Hematopoietic multipotent progenitor cell treated with erythropoietin and hydrocortisone succinate and interleukin-3 and kit ligand, for 6 days (in vitro differentiated cells): ENCODE results near the gene HNF4A.
A peak's percentile ranks its signal among the peaks of the same experiment; 100 is the strongest.

Experiments
- DNase-seq: peaks from one replicate; pipeline ENCODE4 v3.0.0-alpha.2; 2015

Gene HNF4A

DNA sequence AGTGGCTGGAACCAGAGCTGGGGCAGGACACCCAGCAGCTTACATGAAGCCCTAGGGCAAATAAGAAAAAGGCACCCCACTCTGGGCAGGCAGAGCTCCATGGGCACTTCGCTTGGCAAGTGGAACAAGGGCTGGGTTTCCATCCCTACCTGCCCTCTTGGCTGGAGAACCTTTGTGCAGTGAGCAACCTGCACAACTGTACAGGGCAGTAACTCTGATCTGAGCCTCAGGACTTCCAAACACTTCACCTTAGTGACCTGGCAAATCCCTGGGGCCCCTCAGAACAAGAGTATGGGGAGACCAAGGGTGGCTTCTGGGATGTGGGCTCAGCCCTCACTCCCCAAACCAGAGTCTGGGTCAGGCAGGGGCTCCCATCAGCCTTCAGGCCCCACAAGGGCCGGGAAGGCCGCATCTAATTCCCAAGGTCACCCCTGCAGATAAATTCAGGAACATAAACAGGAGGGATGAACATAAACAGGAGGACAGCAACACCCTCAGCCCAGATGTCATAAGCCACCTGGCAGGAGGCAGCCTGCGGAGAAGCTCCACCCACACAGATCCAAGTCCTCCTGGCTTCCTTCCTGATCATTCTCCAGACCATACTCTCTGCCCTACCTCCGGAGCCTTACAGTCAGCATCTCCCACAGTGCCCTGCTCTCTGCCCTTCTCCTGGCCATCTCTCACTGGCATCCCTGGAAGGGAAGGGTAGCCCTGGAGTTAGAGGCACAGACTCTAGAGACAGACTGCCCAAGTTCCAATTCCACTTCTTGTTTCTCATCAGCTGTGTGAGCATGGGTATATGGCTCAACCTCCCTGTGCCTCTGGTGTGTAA is 37.5 kb downstream of the HNF4A start:
- DNase-seq = no peak

GRCh38 chr20:44393608-44394451 is 38.3 kb downstream of the HNF4A start:
- DNase-seq = no peak

- DNase-seq = no peak
Measured at GRCh38 chr20:44394452-44394701, 38.9 kb downstream of the HNF4A start.

DNA sequence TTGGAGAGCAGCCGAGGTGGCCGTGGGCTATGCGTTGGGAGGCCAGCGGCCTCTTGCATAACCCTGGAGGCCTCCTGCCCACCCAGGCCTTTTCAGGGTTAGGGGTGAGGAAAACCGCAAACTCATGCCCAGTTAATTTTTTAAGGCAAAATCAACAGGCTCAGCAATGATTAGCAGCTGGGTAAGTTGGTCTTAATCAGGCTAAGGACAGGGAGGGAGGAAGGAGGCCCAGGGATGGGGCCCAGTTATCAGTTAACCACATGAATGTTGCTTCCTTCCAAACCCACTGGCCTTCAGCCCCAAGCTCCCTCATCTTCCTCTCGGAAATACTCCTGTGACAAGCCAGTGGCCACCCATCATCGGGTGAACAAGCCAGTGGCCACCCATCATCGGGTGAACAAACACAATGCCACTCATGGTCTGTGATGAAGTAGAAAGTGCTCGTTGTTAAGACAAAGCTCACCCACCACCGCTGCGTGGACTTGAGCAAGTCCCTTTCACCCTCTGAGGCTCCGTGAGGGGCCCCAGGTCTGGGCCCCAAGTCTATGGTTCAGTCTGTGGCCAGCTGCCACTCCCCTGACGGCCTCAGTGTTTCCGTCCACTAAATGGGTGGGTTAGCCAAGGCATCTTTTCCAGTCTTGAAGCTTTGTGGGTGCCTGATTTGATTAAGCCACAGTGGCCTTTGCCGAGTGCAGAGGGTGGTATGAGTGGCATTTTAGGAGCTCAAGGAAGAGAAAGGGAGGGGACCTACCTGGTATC is 39.4 kb downstream of the HNF4A start:
- peak; percentile 90 for DNase-seq

- peak; percentile 47 for DNase-seq
Measured at GRCh38 chr20:44395461-44396340, 40.2 kb downstream of the HNF4A start.

DNA sequence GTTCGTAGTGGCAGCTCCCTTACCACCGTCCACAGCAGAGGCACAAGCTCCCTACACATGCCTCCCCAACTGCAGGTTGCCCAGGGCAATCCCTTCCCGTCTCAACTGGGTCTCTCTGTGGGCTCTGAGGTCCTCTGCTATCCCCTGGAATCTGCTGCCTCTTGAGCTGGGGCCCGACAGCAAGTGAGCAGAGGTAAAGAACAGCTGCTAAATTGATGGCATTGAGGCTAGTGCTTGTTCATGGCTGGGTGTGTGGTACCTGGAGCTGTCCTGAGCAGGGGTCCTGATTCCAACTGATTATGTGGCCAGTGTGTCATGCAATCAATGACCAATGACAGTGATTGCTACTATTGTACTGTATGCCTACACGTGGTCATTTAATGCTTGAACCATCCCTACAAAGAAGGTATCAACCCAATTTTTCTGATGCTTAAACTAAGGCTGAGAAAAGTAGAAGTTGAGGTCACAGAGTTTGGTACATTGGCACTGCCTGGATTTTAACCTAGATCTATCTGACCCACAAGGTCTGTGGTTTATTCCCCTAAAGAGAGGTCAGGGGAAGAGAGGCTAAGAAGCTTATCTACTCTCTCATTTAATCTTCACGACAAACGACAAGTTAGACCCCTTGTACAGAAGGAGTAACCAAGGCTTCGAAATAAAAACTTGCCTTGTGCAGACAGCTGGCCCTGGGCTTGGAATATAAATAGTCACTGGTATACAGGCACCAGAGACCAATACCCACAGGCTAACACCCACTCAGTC is 41.1 kb downstream of the HNF4A start:
- peak; percentile 66 for DNase-seq

DNA sequence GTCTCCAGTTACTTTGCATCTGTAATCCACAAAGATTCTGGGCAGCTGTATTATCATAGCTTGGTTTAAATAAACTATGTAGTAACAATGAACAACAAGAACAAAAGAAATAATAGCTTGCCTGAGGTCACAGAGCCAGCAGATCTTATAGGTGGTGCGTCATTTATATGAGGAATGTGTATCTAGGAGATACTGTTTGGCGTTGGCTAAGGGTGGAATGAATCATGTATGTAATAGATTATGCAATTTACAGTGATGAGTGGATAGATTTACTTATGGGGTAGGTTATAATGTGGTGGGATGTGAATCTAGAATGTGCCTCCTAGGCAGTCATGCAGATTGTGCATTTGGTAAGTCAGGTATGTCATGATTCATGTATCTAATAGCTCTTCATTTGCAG is 42.8 kb downstream of the HNF4A start:
- DNase-seq = no peak

GRCh38 chr20:44399446-44399845 is 43.9 kb downstream of the HNF4A start:
- no peak for DNase-seq

GRCh38 chr20:44400671-44400969 is 45.1 kb downstream of the HNF4A start:
- DNase-seq = no peak

DNA sequence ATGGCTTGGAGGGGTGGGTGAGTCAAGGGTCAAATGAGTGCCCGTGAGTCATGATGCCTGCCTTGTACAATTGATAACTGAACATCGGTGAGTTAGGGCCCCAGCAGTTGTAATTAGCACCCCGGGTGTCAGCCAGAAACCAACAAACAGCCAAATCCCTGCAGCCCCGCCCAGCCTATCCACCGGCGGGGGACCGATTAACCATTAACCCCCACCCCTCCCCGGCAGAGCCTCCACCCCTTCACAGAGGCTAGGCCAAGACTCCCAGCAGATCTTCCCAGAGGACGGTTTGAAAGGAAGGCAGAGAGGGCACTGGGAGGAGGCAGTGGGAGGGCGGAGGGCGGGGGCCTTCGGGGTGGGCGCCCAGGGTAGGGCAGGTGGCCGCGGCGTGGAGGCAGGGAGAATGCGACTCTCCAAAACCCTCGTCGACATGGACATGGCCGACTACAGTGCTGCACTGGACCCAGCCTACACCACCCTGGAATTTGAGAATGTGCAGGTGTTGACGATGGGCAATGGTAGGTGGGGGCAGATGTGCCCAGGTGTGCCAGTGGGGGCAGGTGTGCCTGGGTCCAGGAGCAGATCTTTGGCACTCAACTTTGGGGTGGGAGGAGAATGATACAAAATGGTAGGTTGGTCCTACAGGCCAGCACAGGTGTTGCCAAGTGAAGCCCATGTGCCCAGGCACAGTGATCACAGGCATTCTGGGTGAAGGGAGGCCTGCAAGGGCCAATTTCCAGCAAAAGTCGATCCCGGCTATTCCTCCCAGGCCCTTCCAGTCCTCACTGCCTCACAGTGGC is 45.7 kb downstream of the HNF4A start:
- peak; percentile 76 for DNase-seq

DNA sequence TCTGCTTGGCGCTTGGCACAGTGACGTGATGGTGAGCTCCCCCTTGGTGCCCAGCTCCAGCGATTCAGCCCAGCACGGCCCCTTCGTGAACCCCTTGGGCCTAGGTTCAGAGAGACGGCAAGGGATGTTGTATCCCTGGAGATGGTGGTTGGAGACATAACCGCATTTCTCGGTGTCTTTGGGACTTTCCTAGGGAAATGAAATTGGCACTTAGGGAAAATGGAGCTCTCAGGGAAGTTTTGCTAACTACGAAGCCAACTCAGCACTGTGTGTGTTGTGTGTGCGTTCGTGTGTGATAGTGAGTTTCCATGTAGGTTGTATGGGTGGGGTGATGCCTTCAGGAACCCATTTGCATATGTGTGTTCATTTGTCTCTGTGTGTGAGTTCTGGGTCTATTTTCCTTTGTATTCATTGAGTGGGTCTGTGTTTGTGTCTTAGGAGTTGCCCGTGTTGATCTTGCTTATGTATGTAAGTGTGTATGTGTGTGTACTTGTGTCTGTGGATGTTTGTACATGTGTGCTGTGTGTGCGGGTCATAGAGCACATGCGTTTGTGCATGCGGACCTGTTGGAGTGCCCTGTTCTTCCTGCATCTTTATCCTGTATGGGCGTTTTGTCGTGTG is 46.4 kb downstream of the HNF4A start:
- DNase-seq = no peak

GRCh38 chr20:44402391-44403193 is 47.1 kb downstream of the HNF4A start:
- no peak for DNase-seq

DNA sequence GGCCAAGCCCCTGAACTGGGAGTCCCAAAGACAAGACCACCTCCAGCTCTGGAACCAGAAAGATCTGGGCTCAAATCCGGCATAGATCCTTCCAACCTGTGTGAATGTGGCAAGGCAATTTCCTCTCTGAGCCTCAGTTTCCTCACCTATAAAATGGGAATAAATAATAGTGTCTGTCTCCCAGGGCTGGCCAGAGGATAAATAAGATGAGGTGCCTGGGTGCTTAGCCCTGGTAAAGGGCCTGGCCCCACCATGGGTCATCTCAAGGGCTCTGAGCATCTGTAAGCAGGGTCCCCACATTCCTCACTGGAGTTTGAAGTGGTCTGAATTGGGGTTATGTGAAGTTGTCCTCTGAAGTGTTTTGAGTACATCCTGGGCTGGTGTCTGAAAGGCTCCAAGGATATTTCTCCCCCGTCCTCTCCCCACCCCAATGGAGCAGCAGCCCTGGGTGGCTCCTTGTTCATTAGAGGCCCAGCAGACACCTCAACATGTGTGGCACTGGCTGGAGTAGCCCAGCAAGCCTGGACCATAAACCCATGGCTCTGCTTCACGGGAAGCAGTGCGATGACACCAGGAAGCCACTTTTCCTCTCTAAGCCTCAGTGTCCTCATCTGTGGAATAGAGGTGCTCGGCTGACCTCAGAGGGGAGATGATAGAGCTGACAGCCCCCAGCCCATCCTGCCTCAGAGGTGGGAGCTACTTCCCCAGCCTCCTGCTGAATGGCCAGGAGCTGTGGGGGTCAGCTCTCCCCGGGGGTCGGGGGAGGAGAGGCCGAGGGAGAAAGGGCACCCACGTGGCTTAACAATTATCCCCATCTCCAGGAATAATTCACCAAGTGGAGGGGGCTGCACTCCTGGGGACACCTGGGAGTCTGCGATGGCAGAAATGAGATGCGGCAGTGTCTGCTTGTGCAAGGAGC is 48.0 kb downstream of the HNF4A start:
- DNase-seq = no peak

DNA sequence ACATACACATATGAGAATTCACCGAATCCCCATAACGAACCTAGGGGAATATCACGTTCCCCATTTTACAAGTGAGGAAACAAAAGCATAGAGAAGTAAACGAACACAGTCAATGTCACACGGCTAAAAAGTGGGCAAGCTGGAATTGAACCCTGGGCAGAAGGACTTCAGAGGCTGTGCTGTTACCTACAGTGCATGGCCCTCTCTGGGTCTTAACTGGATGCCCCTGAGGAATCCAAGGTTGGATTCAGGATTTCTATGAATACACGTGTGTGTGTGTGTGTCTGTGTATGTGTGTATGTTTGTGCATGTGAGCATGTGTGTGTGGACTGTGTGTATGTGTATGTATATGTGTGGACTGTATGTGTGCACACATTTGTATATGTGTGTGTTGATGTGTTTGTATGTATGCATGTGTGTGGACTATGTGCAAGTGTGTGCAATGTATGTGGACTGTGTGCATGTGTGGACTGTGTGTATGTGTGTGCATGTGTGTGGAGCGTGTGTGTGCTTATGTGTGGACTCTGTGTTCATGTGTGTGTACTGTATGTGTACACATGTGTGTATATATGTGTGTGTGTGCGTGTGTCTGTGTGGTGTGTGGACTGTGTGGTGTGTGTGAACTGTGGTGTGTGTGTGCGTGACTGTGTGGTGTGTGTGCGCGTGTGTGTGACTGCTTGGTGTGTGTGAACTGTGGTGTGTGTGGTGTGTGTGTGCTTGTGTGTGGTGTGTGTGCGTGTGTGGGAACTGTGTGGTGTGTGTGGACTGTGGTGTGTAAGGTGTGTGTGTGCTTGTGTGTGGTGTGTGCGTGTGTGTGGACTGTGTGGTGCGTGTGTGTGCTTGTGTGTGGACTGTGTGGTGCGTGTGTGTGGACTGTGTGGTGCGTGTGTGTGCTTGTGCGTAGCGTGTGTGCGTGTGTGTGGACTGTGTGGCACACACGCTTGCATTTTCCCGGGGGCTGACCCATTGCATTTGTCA is 49.0 kb downstream of the HNF4A start:
- DNase-seq = no peak

DNA sequence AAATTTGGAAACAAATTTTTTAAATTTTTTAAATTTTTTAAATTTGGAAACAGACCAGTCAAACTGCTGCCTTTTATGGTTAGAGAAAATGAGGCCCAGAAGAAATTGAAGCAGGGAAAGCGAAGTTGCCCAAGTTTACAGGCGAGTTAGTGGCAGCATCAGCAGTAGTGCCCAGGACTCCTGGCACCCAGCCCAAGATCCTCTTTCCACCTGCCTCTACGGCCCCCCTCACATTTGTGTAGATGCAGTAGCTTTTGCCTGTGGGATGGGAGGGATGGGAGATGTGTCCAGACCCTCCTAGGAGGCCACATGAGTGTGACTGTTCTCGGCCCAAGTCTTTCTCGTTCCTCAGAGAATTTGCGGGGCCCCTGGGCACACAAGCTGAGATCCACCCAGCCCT is 49.8 kb downstream of the HNF4A start:
- DNase-seq = no peak

- no peak for DNase-seq
Measured at GRCh38 chr20:44405785-44406571, 50.5 kb downstream of the HNF4A start.
